IMR-90 (cell line): ENCODE measurements around the gene RIMS1. TPM values are rescaled to one million over a fixed set of nuclear protein-coding genes. Genes with fewer than 3 reads are reported as not detected.

ENCODE experiments used
- ATAC-seq: fragments of 200-7000 bp; cut with Tn5 transposase; 2 replicates; pipeline ENCODE4 v1.9.1; 2020; ENCODE audit warnings: low read depth, mild to moderate bottlenecking, moderate library complexity
- BruUV-seq: library from RNA; stranded (reverse); fragments of 400-500 nt; replicated peaks from 2 replicates; lab custom pipeline; 2021; lab: Mats Ljungman, UMichigan
- CTCF ChIA-PET: fragments of 300-600 bp; formaldehyde crosslinking; extraction: SDS; loops from one replicate; lab custom pipeline; 2021; ENCODE audit warnings: antibody characterized with exemption; lab: Yijun Ruan, JAX
- POLR2A ChIA-PET: fragments of 300-600 bp; sonication (Branson Sonifier 250); formaldehyde crosslinking; loops from one replicate; lab custom pipeline; 2022; ENCODE audit warnings: antibody characterized with exemption; ENCODE audit not compliant: unreplicated experiment; lab: Charles Lee
- DNase-seq: peaks from one replicate; pipeline ENCODE4 v3.0.0; 2013
- H2AFZ ChIP-seq: replicated peaks from 2 replicates; pipeline ENCODE3; 2013; ENCODE audit warnings: low read length, mild to moderate bottlenecking; ENCODE audit not compliant: poor library complexity
- H2AK5ac ChIP-seq: 2 replicates; pipeline ENCODE4 v1.6.1; 2013; ENCODE audit warnings: low read depth, low read length, inconsistent platforms
- H2AK9ac ChIP-seq: replicated peaks from 2 replicates; pipeline ENCODE3; 2013; ENCODE audit warnings: mild to moderate bottlenecking, low read depth, low read length, moderate library complexity; ENCODE audit not compliant: poor library complexity
- H2BK120ac ChIP-seq: 2 replicates; pipeline ENCODE4 v1.6.1; 2013; ENCODE audit warnings: low read depth, low read length, inconsistent platforms
- H2BK15ac ChIP-seq: 3 replicates; pipeline ENCODE4 v1.6.1; 2013; ENCODE audit warnings: low read depth, low read length, inconsistent platforms
- H2BK20ac ChIP-seq: 2 replicates; pipeline ENCODE4 v1.6.1; 2013; ENCODE audit warnings: low read depth, mild to moderate bottlenecking, inconsistent platforms, low read length, moderate library complexity
- H2BK5ac ChIP-seq: 2 replicates; pipeline ENCODE4 v1.6.1; 2013; ENCODE audit warnings: mild to moderate bottlenecking, low read depth, low read length, inconsistent platforms; ENCODE audit not compliant: poor library complexity, severe bottlenecking
- H3K14ac ChIP-seq: replicated peaks from 2 replicates; pipeline ENCODE4 v1.6.1; 2013; ENCODE audit warnings: low read depth, low read length, inconsistent platforms
- H3K18ac ChIP-seq: 2 replicates; pipeline ENCODE4 v1.6.1; 2013; ENCODE audit warnings: low read depth, low read length, control low read depth
- H3K23ac ChIP-seq: 2 replicates; pipeline ENCODE4 v1.6.1; 2013; ENCODE audit warnings: low read depth, low read length, inconsistent platforms
- H3K27ac ChIP-seq: 2 replicates; pipeline ENCODE4 v1.5.1; 2013; ENCODE audit warnings: mild to moderate bottlenecking, control low read depth, low read length; ENCODE audit not compliant: insufficient read depth
- H3K27me3 ChIP-seq: 2 replicates; pipeline ENCODE4 v1.6.1; 2013; ENCODE audit warnings: low read length; ENCODE audit not compliant: control insufficient read depth, insufficient read depth
- H3K36me3 ChIP-seq: 2 replicates; pipeline ENCODE4 v1.6.1; 2013; ENCODE audit warnings: low read length, mixed read lengths; ENCODE audit not compliant: control insufficient read depth, insufficient read depth
- H3K4ac ChIP-seq: 2 replicates; pipeline ENCODE4 v1.6.1; 2013; ENCODE audit warnings: low read depth, low read length, inconsistent platforms
- H3K4me1 ChIP-seq: 2 replicates; pipeline ENCODE4 v1.6.1; 2013; ENCODE audit warnings: low read length, mixed read lengths; ENCODE audit not compliant: control insufficient read depth, insufficient read depth
- H3K4me2 ChIP-seq: 2 replicates; pipeline ENCODE4 v1.6.1; 2013; ENCODE audit warnings: low read depth, mild to moderate bottlenecking, control low read depth, low read length, moderate library complexity
- H3K4me3 ChIP-seq: 2 replicates; pipeline ENCODE4 v1.5.1; 2013; ENCODE audit warnings: low read depth, mild to moderate bottlenecking, control low read depth, low read length, moderate library complexity; ENCODE audit not compliant: insufficient read depth
- H3K56ac ChIP-seq: 2 replicates; pipeline ENCODE4 v1.6.1; 2013; ENCODE audit warnings: low read length, inconsistent platforms; ENCODE audit not compliant: insufficient read depth; ENCODE audit errors: extremely low read depth
- H3K79me1 ChIP-seq, 2 experiments: 2 replicates each; pipeline ENCODE4 v1.6.1; 2013; ENCODE audit warnings: low read length in 2 of 2, inconsistent platforms in 1 of 2, low read depth in 1 of 2
- H3K9ac ChIP-seq: 2 replicates; pipeline ENCODE4 v1.6.1; 2013; ENCODE audit warnings: low read depth, low read length, control low read depth
- H3K9me1 ChIP-seq: 2 replicates; pipeline ENCODE4 v1.6.1; 2013; ENCODE audit warnings: low read length, inconsistent platforms; ENCODE audit not compliant: insufficient read depth
- H3K9me3 ChIP-seq: 2 replicates; pipeline ENCODE4 v1.6.1; 2013; ENCODE audit warnings: low read length; ENCODE audit not compliant: control insufficient read depth, insufficient read depth
- H4K20me1 ChIP-seq: 2 replicates; pipeline ENCODE4 v1.6.1; 2013; ENCODE audit warnings: low read length, inconsistent platforms; ENCODE audit not compliant: insufficient read depth
- H4K5ac ChIP-seq: 2 replicates; pipeline ENCODE4 v1.6.1; 2013; ENCODE audit warnings: mild to moderate bottlenecking, low read depth, low read length, control low read depth
- H4K8ac ChIP-seq, 2 experiments: 2 replicates each; pipeline ENCODE4 v1.6.1; 2013; ENCODE audit warnings: low read depth in 2 of 2, low read length in 2 of 2, control low read depth in 1 of 2, inconsistent platforms in 1 of 2
- H4K91ac ChIP-seq: 2 replicates; pipeline ENCODE4 v1.6.1; 2013; ENCODE audit warnings: low read depth, low read length, inconsistent platforms; ENCODE audit not compliant: insufficient read depth
- CHD1 ChIP-seq: IDR thresholded peaks from 2 replicates; pipeline ENCODE4 v1.6.1; 2012; ENCODE audit warnings: low read depth, low read length, improper control_type of control experiment
- ELK1 ChIP-seq: fragments of 150-350 bp; IDR thresholded peaks from 2 replicates; pipeline ENCODE4 v1.6.1; 2016; ENCODE audit warnings: low read depth, mild to moderate bottlenecking, low read length, moderate library complexity, borderline replicate concordance
- FOS ChIP-seq: fragments of 150-350 bp; IDR thresholded peaks from 2 replicates; pipeline ENCODE4 v1.6.1; 2016; ENCODE audit warnings: low read depth, low read length
- NFE2L2 ChIP-seq: fragments of 150-350 bp; IDR thresholded peaks from 2 replicates; pipeline ENCODE4 v1.6.1; 2016; ENCODE audit warnings: low read depth, mild to moderate bottlenecking, low read length
- RAD21 ChIP-seq: IDR thresholded peaks from 2 replicates; pipeline ENCODE4 v1.6.1; 2012; ENCODE audit warnings: low read length, improper control_type of control experiment
- WGBS, 2 experiments: methylation state at CpG; one replicate each; pipeline versions ENCODE4 v1.1.5 to v1.1.7; 2013; ENCODE audit warnings: missing lambda C conversion rate in 2 of 2; ENCODE audit not compliant: insufficient read length in 1 of 2; ENCODE audit errors: extremely low coverage in 2 of 2; 5-methylcytosine and 5-hydroxymethylcytosine counted together
- dilution Hi-C: fragments of 300-500 bp; cut with HindIII; formaldehyde crosslinking; loops from one replicate; pipeline ENCODE4 v1.14.3; 2018; ENCODE audit warnings: low sequenced_read_pairs; ENCODE audit not compliant: unreplicated experiment
- in situ Hi-C: fragments of 300-500 bp; cut with MboI; formaldehyde crosslinking; loops from 3 replicates; pipeline ENCODE4 v1.14.3; 2019; ENCODE audit warnings: low sequenced_read_pairs, inconsistent platforms, mixed read lengths
- intact Hi-C: fragments of 100-400 bp; cut with micrococcal nuclease; formaldehyde crosslinking; loops from 2 replicates; pipeline ENCODE4 v1.10.0; 2022
- polyA plus RNA-seq, 3 experiments: library from polyadenylated mRNA; depleted of rRNA; stranded (reverse); fragments of >200 nt; gene quantifications; 2 replicates each; pipeline ENCODE4 v1.2.3, GENCODE V29; 2012; ENCODE audit warnings: low replicate concordance in 1 of 3
- total RNA-seq: library from RNA; depleted of rRNA; stranded (reverse); fragments of >200 nt; gene quantifications from 2 replicates; pipeline ENCODE4 v1.2.3, GENCODE V29; 2012

The RIMS1 gene
- total and polyA plus RNA-seq, 2 of the 4 experiments (the other 2 are of a cell fraction): 0.44 to 3.8 TPM

DNA sequence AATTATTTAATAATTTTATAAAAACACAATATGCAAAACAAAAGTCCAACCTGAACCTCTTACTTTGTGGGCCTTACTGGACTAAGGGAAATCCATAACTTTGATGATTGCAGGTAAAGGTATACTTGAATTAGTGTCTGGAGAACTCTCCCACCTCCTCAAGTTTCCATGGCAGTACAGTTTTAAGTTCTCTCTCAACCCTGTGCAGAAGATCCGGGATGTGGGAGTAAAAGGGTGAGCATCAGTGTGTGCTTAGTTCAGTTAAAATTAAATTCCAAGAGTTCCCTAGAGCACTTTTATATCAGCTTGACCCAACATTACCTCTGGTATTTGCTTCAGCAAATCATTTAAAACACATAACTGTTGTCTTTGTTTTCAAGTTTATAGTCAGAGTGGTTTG lies 47.5 kb downstream of the RIMS1 start:
- H4K91ac ChIP-seq: no peak overlapping the region
- H3K4me3 ChIP-seq: no peak overlapping the region
- POLR2A ChIA-PET: no interaction called here
- no peak overlapping the region for H4K8ac ChIP-seq
- dilution Hi-C loops: no loop called here
- in situ Hi-C loops: no loop called here
- H2AK5ac ChIP-seq: no peak overlapping the region
- H3K23ac ChIP-seq: no peak overlapping the region
- H3K79me1 ChIP-seq: no peaks in the 10 kb centered on the region
- DNase-seq (no peak), ATAC-seq (no peak)
- no peaks in the 10 kb centered on the region for H3K9me1 ChIP-seq
- no peaks in the 10 kb centered on the region for H3K36me3 ChIP-seq
- H3K9me3 ChIP-seq: no peaks in the 10 kb centered on the region
- WGBS, 2 experiments: no CpG with 5 or more reads among the region's 1 CpG
- H3K27ac ChIP-seq: no peak overlapping the region
- no peak overlapping the region for H2AFZ ChIP-seq
- no peaks in the 10 kb centered on the region for H3K4me1 ChIP-seq
- CTCF ChIA-PET: no interaction called here
- H3K9ac ChIP-seq: no peak overlapping the region
- H2BK20ac ChIP-seq: no peak overlapping the region
- no peak overlapping the region for H2BK15ac ChIP-seq
- no peak overlapping the region for H2AK9ac ChIP-seq
- no peak overlapping the region for H3K4ac ChIP-seq
- H3K56ac ChIP-seq: no peak overlapping the region
- no peak overlapping the region for H2BK5ac ChIP-seq
- H3K18ac ChIP-seq: no peak overlapping the region
- H2BK120ac ChIP-seq: no peak overlapping the region
- no TSS peak for BruUV-seq
- H3K27me3 ChIP-seq: no peaks in the 10 kb centered on the region; the same call in 1 of the 2 replicates
- intact Hi-C loops: no loop called here
- H4K5ac ChIP-seq: no peak overlapping the region
- H4K20me1 ChIP-seq: no peaks in the 10 kb centered on the region
- H3K4me2 ChIP-seq: no peak overlapping the region
- no peak for TF ChIP-seq CHD1
- no peak for TF ChIP-seq FOS
- no peak for TF ChIP-seq NFE2L2
- TF ChIP-seq RAD21: no peak
- no peak for TF ChIP-seq ELK1
- H3K14ac ChIP-seq: no peak overlapping the region
